Liver (tissue), 3 donors: ENCODE data around the gene CDKL4.
"Not testable (repeated sequence)": the region's sequence is repeated elsewhere in the genome, so short reads cannot be mapped to it uniquely, and the experiment has no call there.

Experiments used
- GABPA ChIP-seq, 2 donors: IDR thresholded peaks in 1 of 2; conservative IDR thresholded peaks in 1 of 2; 2 replicates each; pipeline ENCODE4 v1.6.1; 2016; ENCODE audit warnings: antibody characterized with exemption in 2 of 2, mild to moderate bottlenecking in 1 of 2, moderate library complexity in 1 of 2
- NR2F2 ChIP-seq: IDR thresholded peaks from 2 replicates; pipeline ENCODE4 v1.6.1; 2016; ENCODE audit warnings: antibody characterized with exemption
- YY1 ChIP-seq: IDR thresholded peaks from 2 replicates; pipeline ENCODE4 v1.6.1; 2016; ENCODE audit warnings: antibody characterized with exemption, mild to moderate bottlenecking
- TF ChIP-seq, protein P1 (sequence below): IDR thresholded peaks from 2 replicates; pipeline ENCODE4 v1.6.1; 2016; ENCODE audit warnings: antibody characterized with exemption
- TF ChIP-seq, protein P2 (sequence below): fragments of 150-350 bp; IDR thresholded peaks from 2 replicates; pipeline ENCODE4 v1.5.1; 2017; ENCODE audit warnings: improper control_type of control experiment, low read depth, low read length; ENCODE audit not compliant: missing input control
- TF ChIP-seq, protein P3 (sequence below): IDR thresholded peaks from 2 replicates; pipeline ENCODE4 v1.6.1; 2016; ENCODE audit warnings: antibody characterized with exemption
- donor health status: healthy.
- donor health status: healthy.

DNA sequence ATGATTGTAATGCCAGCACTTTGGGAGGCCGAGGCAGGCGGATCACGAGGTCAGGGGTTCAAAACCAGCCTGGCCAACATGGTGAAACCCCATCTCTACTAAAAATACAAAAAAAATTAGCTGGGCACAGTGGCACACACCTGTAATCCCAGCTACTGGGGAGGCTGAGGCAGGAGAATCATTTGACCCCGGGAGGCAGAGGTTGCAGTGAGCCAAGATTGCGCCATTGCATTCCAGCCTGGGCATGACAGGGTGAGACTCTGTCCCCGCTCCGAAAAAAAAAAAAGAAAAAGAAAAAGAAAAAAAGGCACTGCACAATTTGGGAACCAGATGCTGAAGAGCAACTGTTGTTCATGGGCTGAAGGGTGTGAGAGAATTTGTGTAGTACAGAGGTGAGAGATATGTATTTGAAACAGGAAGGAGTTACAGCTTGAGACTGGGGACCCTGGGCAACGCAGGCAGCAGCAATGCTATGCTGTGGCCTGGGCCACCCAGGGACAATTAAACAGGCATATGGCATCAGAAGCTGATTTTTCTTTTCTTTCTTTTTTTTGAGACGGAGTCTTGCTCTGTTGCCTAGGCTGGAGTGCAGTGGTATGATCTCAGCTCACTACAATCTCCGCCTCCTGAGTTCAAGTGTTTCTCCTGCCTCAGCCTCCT is 71.6 kb downstream of the CDKL4 start:
- not testable (repeated sequence) for TF ChIP-seq YY1; NR2F2; GABPA (IDR thresholded peaks at IDR 0.05 in 1 of 2, conservative IDR thresholded peaks at IDR 0.05 in 1 of 2)
- TF ChIP-seq, protein P1, sequence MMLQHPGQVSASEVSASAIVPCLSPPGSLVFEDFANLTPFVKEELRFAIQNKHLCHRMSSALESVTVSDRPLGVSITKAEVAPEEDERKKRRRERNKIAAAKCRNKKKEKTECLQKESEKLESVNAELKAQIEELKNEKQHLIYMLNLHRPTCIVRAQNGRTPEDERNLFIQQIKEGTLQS, result not testable (repeated sequence)
- TF ChIP-seq, protein P2, sequence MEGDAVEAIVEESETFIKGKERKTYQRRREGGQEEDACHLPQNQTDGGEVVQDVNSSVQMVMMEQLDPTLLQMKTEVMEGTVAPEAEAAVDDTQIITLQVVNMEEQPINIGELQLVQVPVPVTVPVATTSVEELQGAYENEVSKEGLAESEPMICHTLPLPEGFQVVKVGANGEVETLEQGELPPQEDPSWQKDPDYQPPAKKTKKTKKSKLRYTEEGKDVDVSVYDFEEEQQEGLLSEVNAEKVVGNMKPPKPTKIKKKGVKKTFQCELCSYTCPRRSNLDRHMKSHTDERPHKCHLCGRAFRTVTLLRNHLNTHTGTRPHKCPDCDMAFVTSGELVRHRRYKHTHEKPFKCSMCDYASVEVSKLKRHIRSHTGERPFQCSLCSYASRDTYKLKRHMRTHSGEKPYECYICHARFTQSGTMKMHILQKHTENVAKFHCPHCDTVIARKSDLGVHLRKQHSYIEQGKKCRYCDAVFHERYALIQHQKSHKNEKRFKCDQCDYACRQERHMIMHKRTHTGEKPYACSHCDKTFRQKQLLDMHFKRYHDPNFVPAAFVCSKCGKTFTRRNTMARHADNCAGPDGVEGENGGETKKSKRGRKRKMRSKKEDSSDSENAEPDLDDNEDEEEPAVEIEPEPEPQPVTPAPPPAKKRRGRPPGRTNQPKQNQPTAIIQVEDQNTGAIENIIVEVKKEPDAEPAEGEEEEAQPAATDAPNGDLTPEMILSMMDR, result not testable (repeated sequence)
- TF ChIP-seq, protein P3, sequence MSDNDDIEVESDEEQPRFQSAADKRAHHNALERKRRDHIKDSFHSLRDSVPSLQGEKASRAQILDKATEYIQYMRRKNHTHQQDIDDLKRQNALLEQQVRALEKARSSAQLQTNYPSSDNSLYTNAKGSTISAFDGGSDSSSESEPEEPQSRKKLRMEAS, result not testable (repeated sequence)
